Muscle layer of colon (tissue), 2 donors: Measurements from ENCODE around the gene SQSTM1.

Source experiments
- H3K27ac ChIP-seq: one replicate; pipeline ENCODE4 v1.7.0; 2013; ENCODE audit warnings: low read depth, mild to moderate bottlenecking, low read length, moderate library complexity
- H3K27me3 ChIP-seq, 2 donors: one replicate each; pipeline ENCODE4 v1.7.0; 2013; ENCODE audit warnings: low read length in 2 of 2, mild to moderate bottlenecking in 2 of 2; ENCODE audit not compliant: insufficient read depth in 2 of 2, control insufficient read depth in 1 of 2
- H3K36me3 ChIP-seq: one replicate; pipeline ENCODE4 v1.7.0; 2013; ENCODE audit warnings: mild to moderate bottlenecking, low read length; ENCODE audit not compliant: insufficient read depth
- H3K4me1 ChIP-seq: one replicate; pipeline ENCODE4 v1.7.0; 2013; ENCODE audit warnings: mild to moderate bottlenecking, low read length; ENCODE audit not compliant: insufficient read depth
- H3K4me3 ChIP-seq, 2 donors: one replicate each; pipeline ENCODE4 v1.7.0; 2013; ENCODE audit warnings: low read length in 2 of 2, low read depth in 1 of 2, mild to moderate bottlenecking in 1 of 2, moderate library complexity in 1 of 2
- H3K9ac ChIP-seq: one replicate; pipeline ENCODE4 v1.7.0; 2013; ENCODE audit warnings: low read length
- H3K9me3 ChIP-seq: one replicate; pipeline ENCODE4 v1.7.0; 2013; ENCODE audit warnings: mild to moderate bottlenecking, low read length
- donor health status: abdominal sarcoma.
- donor health status: Adenocarcinoma of cecum.

SQSTM1 gene

GRCh38 chr5:179841621-179842020 lies 20.9 kb downstream of the SQSTM1 start:
- H3K4me1 ChIP-seq, result no peaks in the 10 kb centered on the region
- no peak overlapping the region for H3K27ac ChIP-seq
- no peak overlapping the region for H3K9ac ChIP-seq
- H3K27me3 ChIP-seq, result no peaks in the 10 kb centered on the region
- no peaks in the 10 kb centered on the region for H3K9me3 ChIP-seq
- peaks cover 62% of the 10 kb centered on the region for H3K36me3 ChIP-seq
- H3K4me3 ChIP-seq, result no peak overlapping the region

GRCh38 chr5:179852993-179853547 lies 32.4 kb downstream of the SQSTM1 start:
- H3K27ac ChIP-seq, result no peak overlapping the region
- no peaks in the 10 kb centered on the region for H3K9me3 ChIP-seq
- H3K9ac ChIP-seq, result no peak overlapping the region
- H3K36me3 ChIP-seq, result peaks cover 40% of the 10 kb centered on the region
- H3K27me3 ChIP-seq, result no peaks in the 10 kb centered on the region
- peaks cover 6% of the 10 kb centered on the region for H3K4me1 ChIP-seq
- no peak overlapping the region for H3K4me3 ChIP-seq

GRCh38 chr5:179854356-179854755 lies 33.7 kb downstream of the SQSTM1 start:
- Histone ChIP-seq H3K36me3 (peaks cover 31% of the 10 kb centered on the region), H3K9me3 (no peaks in the 10 kb centered on the region), H3K9ac (no peak overlapping the region), H3K27ac (no peak overlapping the region), H3K4me1 (peaks cover 6% of the 10 kb centered on the region), H3K4me3 (no peak overlapping the region), H3K27me3 (no peaks in the 10 kb centered on the region)

GRCh38 chr5:179858241-179858585 lies 37.5 kb downstream of the SQSTM1 start:
- peak overlapping the region; percentile 97 for H3K27ac ChIP-seq
- no peaks in the 10 kb centered on the region for H3K27me3 ChIP-seq
- H3K9ac ChIP-seq, result peak overlapping the region; percentile 49

GRCh38 chr5:179858586-179859427 lies 38.1 kb downstream of the SQSTM1 start, which contains the start of gene MRNIP:
TSS of gene MRNIP (minus strand) at chr5:179858817. CDS start at chr5:179858796, 21 bp downstream.
- Histone ChIP-seq H3K9me3 (no peaks in the 10 kb centered on the region), H3K4me3 (peak within 1 kb of the TSS; percentile 91 to 95), H3K9ac (peak within 1 kb of the TSS; percentile 68), H3K4me1 (peaks cover 18% of the 10 kb centered on the region), H3K36me3 (peaks cover 2% of the 10 kb centered on the region), H3K27ac (peak within 1 kb of the TSS; percentile 97), H3K27me3 (no peaks in the 10 kb centered on the region)

More at GRCh38 chr5:179858241-179858585, 37.5 kb downstream of the SQSTM1 start:
- Histone ChIP-seq H3K36me3 (no peaks in the 10 kb centered on the region), H3K4me3 (peak overlapping the region; percentile 91 to 95), H3K9me3 (no peaks in the 10 kb centered on the region), H3K4me1 (peaks cover 18% of the 10 kb centered on the region)

- Histone ChIP-seq H3K9ac (no peak overlapping the region), H3K9me3 (no peaks in the 10 kb centered on the region), H3K36me3 (peaks cover 15% of the 10 kb centered on the region), H3K27me3 (no peaks in the 10 kb centered on the region), H3K4me1 (peaks cover 18% of the 10 kb centered on the region), H3K4me3 (no peak overlapping the region), H3K27ac (no peak overlapping the region)
Measured at GRCh38 chr5:179860301-179860700, 39.6 kb downstream of the SQSTM1 start.

- Histone ChIP-seq H3K4me1 (peaks cover 16% of the 10 kb centered on the region), H3K9ac (no peak overlapping the region), H3K9me3 (no peaks in the 10 kb centered on the region), H3K27me3 (no peaks in the 10 kb centered on the region), H3K36me3 (peaks cover 27% of the 10 kb centered on the region), H3K4me3 (no peak overlapping the region), H3K27ac (no peak overlapping the region)
Measured at GRCh38 chr5:179862296-179862695, 41.6 kb downstream of the SQSTM1 start.

- H3K9ac ChIP-seq, result no peak overlapping the region
- no peaks in the 10 kb centered on the region for H3K27me3 ChIP-seq
- peaks cover 12% of the 10 kb centered on the region for H3K4me1 ChIP-seq
- no peak overlapping the region for H3K27ac ChIP-seq
- no peak overlapping the region for H3K4me3 ChIP-seq
- no peaks in the 10 kb centered on the region for H3K9me3 ChIP-seq
- peaks cover 27% of the 10 kb centered on the region for H3K36me3 ChIP-seq
Measured at GRCh38 chr5:179862891-179863290, 42.2 kb downstream of the SQSTM1 start.

- Histone ChIP-seq H3K36me3 (peaks cover 27% of the 10 kb centered on the region), H3K9ac (no peak overlapping the region), H3K9me3 (no peaks in the 10 kb centered on the region), H3K27me3 (no peaks in the 10 kb centered on the region), H3K27ac (no peak overlapping the region), H3K4me1 (peaks cover 12% of the 10 kb centered on the region), H3K4me3 (no peak overlapping the region)
Measured at GRCh38 chr5:179863449-179864085, 42.9 kb downstream of the SQSTM1 start.

GRCh38 chr5:179864686-179865085 lies 44.0 kb downstream of the SQSTM1 start:
- Histone ChIP-seq H3K4me3 (no peak overlapping the region), H3K27ac (no peak overlapping the region), H3K27me3 (no peaks in the 10 kb centered on the region), H3K9me3 (no peaks in the 10 kb centered on the region), H3K9ac (no peak overlapping the region), H3K36me3 (peaks cover 27% of the 10 kb centered on the region), H3K4me1 (peaks cover 8% of the 10 kb centered on the region)

GRCh38 chr5:179865491-179866240 lies 45.0 kb downstream of the SQSTM1 start:
- no peak overlapping the region for H3K27ac ChIP-seq
- no peak overlapping the region for H3K9ac ChIP-seq
- H3K4me3 ChIP-seq, result no peak overlapping the region
- H3K36me3 ChIP-seq, result peaks cover 28% of the 10 kb centered on the region
- no peaks in the 10 kb centered on the region for H3K27me3 ChIP-seq
- H3K4me1 ChIP-seq, result no peaks in the 10 kb centered on the region
- no peaks in the 10 kb centered on the region for H3K9me3 ChIP-seq
